Activated CD8-positive, alpha-beta memory T cell treated with anti-CD3 and anti-CD28 coated beads, Interleukin-2, amount 10 ng/mL, durations not matched to agents 7 days and 5 days (primary cell): ENCODE measurements around the gene TMEM215. TPM values are rescaled to one million over a fixed set of nuclear protein-coding genes. Genes with fewer than 3 reads are reported as not detected.
"Not testable (repeated sequence)": the region's sequence is repeated elsewhere in the genome, so short reads cannot be mapped to it uniquely, and the experiment has no call there.

ENCODE experiments used
- ATAC-seq: fragments of 150-1000 bp; cut with Tn5 transposase; one replicate; pipeline ENCODE4 v1.10.0; 2021; ENCODE audit warnings: moderate library complexity
- CTCF ChIA-PET: fragments of 350-600 bp; sonication (Branson Sonifier 250); formaldehyde crosslinking; loops from one replicate; lab custom pipeline; 2021; ENCODE audit warnings: antibody characterized with exemption; lab: Charles Lee
- DNase-seq: peaks from one replicate; pipeline ENCODE4 v3.0.0-alpha.2; 2020
- H3K27ac Mint-ChIP-seq: one replicate; pipeline ENCODE4 v1.8.0; 2021; ENCODE audit warnings: mild to moderate bottlenecking, mixed read lengths
- H3K27me3 Mint-ChIP-seq: one replicate; pipeline ENCODE4 v1.8.0; 2021; ENCODE audit warnings: mixed read lengths
- H3K36me3 Mint-ChIP-seq: one replicate; pipeline ENCODE4 v1.8.0; 2021; ENCODE audit warnings: mild to moderate bottlenecking, mixed read lengths
- H3K4me1 Mint-ChIP-seq: one replicate; pipeline ENCODE4 v1.8.0; 2021; ENCODE audit warnings: mixed read lengths
- H3K4me3 Mint-ChIP-seq: one replicate; pipeline ENCODE4 v1.8.0; 2021; ENCODE audit warnings: mild to moderate bottlenecking, moderate library complexity, mixed read lengths
- H3K9me3 Mint-ChIP-seq: one replicate; pipeline ENCODE4 v1.8.0; 2022; ENCODE audit warnings: low read depth, mixed read lengths
- total RNA-seq, 2 experiments: library from RNA; stranded (reverse); gene quantifications; one replicate each; pipeline ENCODE4 v1.2.3, GENCODE V29; 2021

The TMEM215 gene
- total RNA-seq, 2 experiments from 2014 or later = not detected

DNA sequence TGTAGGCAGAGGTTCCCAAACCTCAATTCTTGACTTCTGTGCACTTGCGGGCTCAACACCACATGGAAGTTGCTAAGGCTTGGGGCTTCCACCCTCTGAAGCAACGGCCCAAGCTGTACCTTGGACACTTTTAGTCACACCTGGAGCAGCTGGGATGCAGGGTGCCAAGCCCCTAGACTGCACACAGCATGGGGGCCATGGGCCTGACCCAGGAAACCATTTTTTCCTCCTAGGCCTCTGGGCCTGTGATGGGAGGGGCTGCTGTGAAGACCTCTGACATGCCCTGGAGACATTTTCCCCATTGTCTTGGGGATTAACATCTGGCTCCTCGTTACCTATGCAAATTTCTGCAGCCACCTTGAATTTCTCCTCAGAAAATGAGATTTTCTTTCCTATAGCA lies 12.7 kb downstream of the TMEM215 start:
- H3K4me3 Mint-ChIP-seq, CTCF ChIA-PET, H3K36me3 Mint-ChIP-seq, H3K27ac Mint-ChIP-seq, H3K27me3 Mint-ChIP-seq, ATAC-seq, DNase-seq, H3K4me1 Mint-ChIP-seq: not testable (repeated sequence)
- peaks cover 11% of the 10 kb centered on the region for H3K9me3 Mint-ChIP-seq

DNA sequence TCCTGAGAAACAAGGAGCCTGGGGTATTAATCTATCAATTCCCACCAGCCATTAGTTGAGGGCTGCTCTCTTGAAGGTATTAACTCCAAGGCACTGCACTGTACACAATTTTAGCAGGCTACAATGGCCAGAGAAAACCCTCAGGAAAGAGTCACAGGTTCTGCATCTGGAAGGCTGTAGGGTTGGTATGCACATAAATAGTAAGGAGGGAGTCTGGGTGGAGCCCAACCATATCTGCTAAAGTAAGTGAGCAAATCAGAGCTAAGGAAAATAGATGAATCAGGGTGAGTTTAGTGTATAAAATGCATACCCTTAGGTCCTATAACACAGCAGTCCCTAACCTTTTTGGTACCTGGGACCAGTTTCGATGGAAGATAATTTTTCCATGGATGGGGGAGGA lies 18.2 kb downstream of the TMEM215 start:
- peaks cover 2% of the 10 kb centered on the region for H3K27me3 Mint-ChIP-seq

DNA sequence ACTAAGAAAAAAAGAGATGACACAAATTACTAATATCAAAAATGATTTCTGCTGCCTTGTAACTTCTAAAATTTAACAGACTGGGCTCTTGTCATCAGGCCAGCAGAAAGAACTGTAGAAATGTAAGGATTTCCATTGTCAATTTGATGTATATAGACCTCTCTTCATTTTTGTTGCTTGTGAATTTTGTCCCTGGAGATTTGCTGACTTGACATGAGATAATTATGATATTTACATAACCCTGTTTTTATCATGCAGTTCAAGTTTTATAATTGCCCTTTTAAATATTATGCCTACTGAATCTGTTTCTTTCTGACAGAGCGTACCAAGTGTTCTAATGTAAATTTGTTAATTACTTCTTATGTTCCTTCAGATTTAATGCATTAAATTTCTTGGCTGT lies 23.9 kb downstream of the TMEM215 start:
- Mint-ChIP-seq H3K27ac (no peak overlapping the region), H3K4me3 (no peak overlapping the region), H3K36me3 (no peaks in the 10 kb centered on the region), H3K4me1 (no peaks in the 10 kb centered on the region), H3K9me3 (no peaks in the 10 kb centered on the region), H3K27me3 (peaks cover 2% of the 10 kb centered on the region)
- DNase-seq (no peak), ATAC-seq (no peak)
- CTCF ChIA-PET = no interaction called here

More for the DNA sequence above, 18.2 kb downstream of the TMEM215 start:
- CTCF ChIA-PET = no interaction called here
- DNase-seq (no peak), ATAC-seq (no peak)
- Mint-ChIP-seq H3K4me1 (no peaks in the 10 kb centered on the region), H3K27ac (no peak overlapping the region), H3K36me3 (no peaks in the 10 kb centered on the region), H3K4me3 (no peak overlapping the region), H3K9me3 (peaks cover 5% of the 10 kb centered on the region)

DNA sequence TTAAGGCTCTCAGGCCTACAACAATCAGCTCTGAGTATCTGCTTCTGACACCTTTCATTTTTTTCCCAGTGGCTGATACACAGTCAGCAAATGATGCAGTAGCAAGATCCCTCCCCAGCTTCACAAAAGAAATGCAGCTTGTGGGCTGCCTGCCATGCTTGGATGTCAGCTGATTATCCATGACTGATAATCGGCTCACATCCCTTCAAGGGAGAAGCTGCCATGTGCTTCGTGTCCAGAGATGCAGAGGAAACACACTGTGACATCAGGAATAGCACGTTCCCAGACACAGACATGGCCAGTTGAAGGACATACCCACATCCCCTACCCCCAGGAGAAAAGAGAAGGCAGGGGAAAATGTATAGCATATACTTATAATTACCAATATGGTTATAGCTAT lies 27.9 kb downstream of the TMEM215 start:
- no peak overlapping the region for H3K4me3 Mint-ChIP-seq
- H3K27ac Mint-ChIP-seq = no peak overlapping the region
- no peaks in the 10 kb centered on the region for H3K27me3 Mint-ChIP-seq
- H3K4me1 Mint-ChIP-seq = no peaks in the 10 kb centered on the region
- no peaks in the 10 kb centered on the region for H3K36me3 Mint-ChIP-seq
- CTCF ChIA-PET = no interaction called here
- H3K9me3 Mint-ChIP-seq = no peaks in the 10 kb centered on the region
- ATAC-seq = no peak
- no peak for DNase-seq

DNA sequence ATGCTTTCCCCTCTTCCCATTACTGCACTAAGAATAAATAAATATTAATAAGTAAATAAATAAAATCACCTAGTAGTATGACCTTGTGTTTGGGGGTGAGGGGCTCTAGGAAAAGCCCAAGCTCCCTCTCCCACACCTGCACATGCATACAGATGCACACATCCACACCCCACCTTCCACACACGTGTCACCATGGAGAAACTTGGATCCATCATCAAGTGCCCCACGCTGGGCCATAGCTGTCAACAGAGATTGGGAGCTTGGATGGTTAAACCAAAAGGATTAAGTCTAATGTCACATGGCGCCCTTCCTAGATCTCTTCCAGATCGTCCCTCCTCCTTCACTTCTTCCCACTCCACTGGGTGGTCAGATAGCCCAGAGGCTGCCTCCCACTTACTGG lies 37.0 kb downstream of the TMEM215 start:
- no peaks in the 10 kb centered on the region for H3K4me1 Mint-ChIP-seq
- CTCF ChIA-PET = no interaction called here
- no peak for ATAC-seq

DNA sequence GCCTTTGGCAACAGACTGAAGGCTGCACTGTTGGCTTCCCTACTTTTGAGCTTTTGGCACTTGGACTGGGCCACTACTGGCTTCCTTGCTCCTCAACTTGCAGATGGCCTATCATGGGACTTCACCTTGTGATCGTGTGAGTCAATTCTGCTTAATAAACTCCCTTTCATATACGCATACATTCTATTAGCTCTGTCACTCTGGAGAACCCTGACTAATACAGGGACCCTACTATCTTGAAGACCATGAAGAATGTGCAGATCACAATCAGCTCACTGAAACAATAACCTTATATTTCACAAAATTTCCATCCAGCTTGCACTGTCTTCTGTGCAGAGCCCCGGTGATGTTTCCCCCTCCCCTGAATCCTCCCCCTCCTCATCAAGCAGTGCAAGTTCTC lies 39.8 kb downstream of the TMEM215 start:
- Mint-ChIP-seq H3K4me1 (no peaks in the 10 kb centered on the region), H3K9me3 (no peaks in the 10 kb centered on the region), H3K4me3 (no peak overlapping the region), H3K36me3 (no peaks in the 10 kb centered on the region), H3K27me3 (peaks cover 18% of the 10 kb centered on the region), H3K27ac (no peak overlapping the region)
- DNase-seq = no peak
- CTCF ChIA-PET = no interaction called here
- ATAC-seq = no peak

More for the DNA sequence above, 37.0 kb downstream of the TMEM215 start:
- Mint-ChIP-seq H3K4me3 (no peak overlapping the region), H3K36me3 (no peaks in the 10 kb centered on the region), H3K27ac (no peak overlapping the region), H3K9me3 (no peaks in the 10 kb centered on the region), H3K27me3 (peaks cover 8% of the 10 kb centered on the region)
- no peak for DNase-seq

DNA sequence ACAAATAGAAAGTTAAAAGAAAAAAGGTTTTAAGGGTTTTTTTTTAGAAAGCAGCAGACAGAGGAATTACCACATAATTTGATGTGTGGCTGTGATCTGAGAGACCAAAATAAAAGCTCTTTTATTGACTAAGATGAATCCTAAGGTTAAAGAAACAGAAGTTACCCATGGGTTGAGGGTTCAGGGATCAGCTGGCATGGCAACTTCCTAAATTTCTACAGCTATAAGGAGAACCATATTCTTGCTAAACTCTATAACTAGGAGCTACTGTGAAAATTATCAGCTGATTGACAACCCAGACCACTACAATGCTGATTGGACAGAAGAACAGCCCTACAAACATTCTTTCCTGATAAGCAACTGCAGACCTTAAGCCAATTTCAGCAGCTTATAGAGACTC lies 40.2 kb downstream of the TMEM215 start:
- Mint-ChIP-seq H3K27ac (no peak overlapping the region), H3K4me1 (no peaks in the 10 kb centered on the region)
- ATAC-seq = no peak

DNA sequence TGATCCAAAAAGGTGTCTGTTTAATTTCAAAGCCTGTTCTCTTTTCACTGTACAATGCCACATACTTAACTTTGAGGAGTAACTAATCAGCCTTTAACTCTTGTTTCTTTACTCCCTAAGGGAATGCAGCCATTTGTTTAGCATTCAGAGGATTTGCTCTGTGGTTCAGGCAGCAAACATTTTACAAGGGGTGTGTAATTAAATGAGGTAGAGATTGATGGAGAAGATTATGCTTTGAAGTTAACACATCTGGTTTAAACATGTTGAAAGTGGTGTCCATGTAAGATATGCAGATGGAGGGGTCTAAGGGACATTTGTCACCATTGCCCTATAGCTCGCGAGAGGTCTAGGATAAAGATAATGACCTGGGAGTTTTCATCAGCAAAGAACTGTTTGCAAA lies 41.9 kb downstream of the TMEM215 start:
- H3K27ac Mint-ChIP-seq = no peak overlapping the region
- H3K4me1 Mint-ChIP-seq = no peaks in the 10 kb centered on the region
- peaks cover 18% of the 10 kb centered on the region for H3K27me3 Mint-ChIP-seq
- ATAC-seq (no peak), DNase-seq (no peak)
- H3K36me3 Mint-ChIP-seq = no peaks in the 10 kb centered on the region
- no peak overlapping the region for H3K4me3 Mint-ChIP-seq
- CTCF ChIA-PET = no interaction called here
- no peaks in the 10 kb centered on the region for H3K9me3 Mint-ChIP-seq

More for the DNA sequence above, 40.2 kb downstream of the TMEM215 start:
- no peak overlapping the region for H3K4me3 Mint-ChIP-seq
- no peaks in the 10 kb centered on the region for H3K36me3 Mint-ChIP-seq
- peaks cover 18% of the 10 kb centered on the region for H3K27me3 Mint-ChIP-seq
- CTCF ChIA-PET = no interaction called here
- DNase-seq = no peak
- no peaks in the 10 kb centered on the region for H3K9me3 Mint-ChIP-seq

DNA sequence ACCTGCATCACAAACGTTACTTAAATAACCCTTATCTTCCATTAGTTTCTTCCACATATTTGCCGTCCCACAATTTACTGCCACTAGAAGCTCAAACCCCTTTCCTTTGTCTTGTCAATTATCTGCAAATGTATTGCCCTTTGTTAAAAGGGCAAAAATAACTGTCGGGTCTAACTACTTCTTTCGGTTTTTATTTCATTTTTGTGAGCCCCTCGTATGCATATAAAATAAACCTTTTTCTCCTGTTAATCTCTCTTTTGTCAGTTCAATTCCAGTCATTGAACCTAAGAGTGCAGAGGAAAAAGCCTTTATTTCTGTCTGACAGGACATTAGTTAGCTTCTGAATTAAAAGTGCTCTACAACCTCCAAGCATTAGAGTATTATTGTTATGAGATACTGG lies 45.5 kb downstream of the TMEM215 start:
- Mint-ChIP-seq H3K9me3 (no peaks in the 10 kb centered on the region), H3K4me3 (no peak overlapping the region), H3K4me1 (no peaks in the 10 kb centered on the region), H3K27me3 (peaks cover 18% of the 10 kb centered on the region), H3K36me3 (no peaks in the 10 kb centered on the region), H3K27ac (no peak overlapping the region)
- CTCF ChIA-PET = no interaction called here
- ATAC-seq = no peak
- no peak for DNase-seq

DNA sequence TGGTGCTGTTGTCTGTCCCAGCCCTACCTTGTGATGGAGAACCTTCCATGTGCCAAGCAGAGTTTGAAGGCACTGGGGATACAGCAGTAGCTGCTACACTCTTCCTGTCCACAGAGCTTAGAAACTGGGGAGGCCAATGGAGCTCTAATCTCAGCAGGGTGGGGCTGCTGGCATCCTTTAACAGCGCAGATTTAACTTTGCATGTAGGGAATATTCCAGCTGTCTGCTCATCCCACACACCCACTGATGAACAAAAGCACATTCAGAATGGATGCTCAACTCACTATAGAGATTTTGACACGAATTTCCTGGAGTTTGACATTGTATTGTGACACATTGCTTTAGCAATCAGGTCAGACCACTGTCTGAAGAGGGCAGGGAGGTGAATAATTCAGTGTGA lies 49.0 kb downstream of the TMEM215 start:
- DNase-seq (no peak), ATAC-seq (no peak)
- Mint-ChIP-seq H3K9me3 (no peaks in the 10 kb centered on the region), H3K36me3 (no peaks in the 10 kb centered on the region), H3K27me3 (no peaks in the 10 kb centered on the region), H3K4me3 (no peak overlapping the region), H3K4me1 (no peaks in the 10 kb centered on the region), H3K27ac (no peak overlapping the region)
- CTCF ChIA-PET = no interaction called here

Other genes starting within 250 kb of the TMEM215 start
- 10 to 100 TPM; 20.8 to 22.2 TPM for gene SMIM27, start 231.2 kb upstream of the TMEM215 start, total RNA-seq
- gene TOPORS, start 231.0 kb upstream of the TMEM215 start, total RNA-seq = 10 to 100 TPM; 12.1 to 15.2 TPM
- 10 to 100 TPM; 48.7 to 56.6 TPM for gene NDUFB6, start 210.4 kb upstream of the TMEM215 start, total RNA-seq
- not detected for gene TAF1L, start 147.9 kb upstream of the TMEM215 start, total RNA-seq
- gene APTX, start 218.1 kb downstream of the TMEM215 start, total RNA-seq = 10 to 100 TPM; 38.0 to 44.5 TPM
- 100 to 1,000 TPM; 160 to 215 TPM for gene DNAJA1, start 241.7 kb downstream of the TMEM215 start, total RNA-seq